HepG2 (cell line): ENCODE measurements around the gene PDE3B. TPM values are rescaled to one million over a fixed set of nuclear protein-coding genes. Genes with fewer than 3 reads are reported as not detected.
A peak's percentile ranks its signal among the peaks of the same experiment; 100 is the strongest.

Experiments
- CEBPG ChIP-seq: IDR thresholded peaks from 2 replicates; pipeline ENCODE4 v1.6.1; 2016
- CREB1 ChIP-seq, 2 experiments: fragments of 450-650 bp in 1 of 2; IDR thresholded peaks; 2 replicates each; pipeline ENCODE4 v1.6.1; 2016 to 2017; ENCODE audit warnings: control low read depth in 1 of 2, mild to moderate bottlenecking in 1 of 2, missing compliant biosample characterization in 1 of 2, missing genetic modification characterization in 1 of 2
- FOXA3 ChIP-seq: IDR thresholded peaks from 2 replicates; pipeline ENCODE4 v1.6.1; 2016; ENCODE audit warnings: missing genetic modification reagents, missing compliant biosample characterization
- GATAD1 ChIP-seq: IDR thresholded peaks from 2 replicates; pipeline ENCODE4 v1.6.1; 2016; ENCODE audit warnings: missing genetic modification reagents, missing compliant biosample characterization
- GATAD2A ChIP-seq: IDR thresholded peaks from 2 replicates; pipeline ENCODE4 v1.6.1; 2016
- HOMEZ ChIP-seq: IDR thresholded peaks from 2 replicates; pipeline ENCODE4 v1.6.1; 2016; ENCODE audit warnings: low read depth
- HOXA9 ChIP-seq: sonication (generic); formaldehyde crosslinking; IDR thresholded peaks from 2 replicates; pipeline ENCODE4 v1.8.1; 2022; ENCODE audit warnings: missing genetic modification reagents, mild to moderate bottlenecking, moderate library complexity, borderline replicate concordance
- MBNL3 ChIP-seq: fragments of 250-450 bp; sonication (Bioruptor Pico); conservative IDR thresholded peaks from 2 replicates; pipeline ENCODE4 v1.8.0; 2022; ENCODE audit warnings: mild to moderate bottlenecking, inconsistent platforms
- NR2C2 ChIP-seq: sonication (generic); formaldehyde crosslinking; IDR thresholded peaks from 2 replicates; pipeline ENCODE4 v1.4.0; 2020; ENCODE audit warnings: missing genetic modification reagents, mild to moderate bottlenecking, moderate library complexity, borderline replicate concordance
- ONECUT2 ChIP-seq: sonication (generic); formaldehyde crosslinking; IDR thresholded peaks from 2 replicates; pipeline ENCODE4 v1.4.0; 2020; ENCODE audit warnings: missing genetic modification reagents
- PAXIP1 ChIP-seq: sonication (generic); formaldehyde crosslinking; conservative IDR thresholded peaks from 2 replicates; pipeline ENCODE4 v1.4.0; 2020; ENCODE audit warnings: mild to moderate bottlenecking, missing genetic modification reagents, moderate library complexity
- TBX2 ChIP-seq: sonication (generic); formaldehyde crosslinking; IDR thresholded peaks from 2 replicates; pipeline ENCODE4 v1.5.0; 2020; ENCODE audit warnings: missing genetic modification reagents, mild to moderate bottlenecking, borderline replicate concordance
- TBX3 ChIP-seq: fragments of 450-650 bp; IDR thresholded peaks from 2 replicates; pipeline ENCODE4 v1.6.1; 2017; ENCODE audit warnings: antibody characterized with exemption, mild to moderate bottlenecking, inconsistent platforms, borderline replicate concordance
- ZBTB43 ChIP-seq: sonication (generic); formaldehyde crosslinking; conservative IDR thresholded peaks from 2 replicates; pipeline ENCODE4 v1.4.0; 2020; ENCODE audit warnings: missing genetic modification reagents
- ZNF333 ChIP-seq: sonication (generic); formaldehyde crosslinking; IDR thresholded peaks from 2 replicates; pipeline ENCODE4 v1.4.0; 2020; ENCODE audit warnings: mild to moderate bottlenecking, missing genetic modification reagents, borderline replicate concordance
- ZNF503 ChIP-seq: sonication (generic); formaldehyde crosslinking; IDR thresholded peaks from 2 replicates; pipeline ENCODE4 v1.4.0; 2020; ENCODE audit warnings: missing genetic modification reagents
- ZNF713 ChIP-seq: sonication (generic); formaldehyde crosslinking; IDR thresholded peaks from 2 replicates; pipeline ENCODE4 v1.4.0; 2020; ENCODE audit warnings: mild to moderate bottlenecking, missing genetic modification reagents
- ZNF749 ChIP-seq: sonication (generic); formaldehyde crosslinking; IDR thresholded peaks from 2 replicates; pipeline ENCODE4 v1.8.0; 2022; ENCODE audit warnings: mild to moderate bottlenecking, missing genetic modification reagents, moderate library complexity, borderline replicate concordance
- ZNF772 ChIP-seq: sonication (generic); formaldehyde crosslinking; IDR thresholded peaks from 2 replicates; pipeline ENCODE4 v1.5.0; 2020; ENCODE audit warnings: mild to moderate bottlenecking, missing genetic modification reagents
- ZNF816 ChIP-seq: sonication (generic); formaldehyde crosslinking; IDR thresholded peaks from 2 replicates; pipeline ENCODE4 v1.8.0; 2022; ENCODE audit warnings: missing genetic modification reagents, mild to moderate bottlenecking, borderline replicate concordance
- ZNF883 ChIP-seq: sonication (generic); formaldehyde crosslinking; IDR thresholded peaks from 2 replicates; pipeline ENCODE4 v1.5.1; 2020; ENCODE audit warnings: mild to moderate bottlenecking, missing genetic modification reagents; ENCODE audit errors: not compliant biosample characterization
- polyA plus RNA-seq, 8 experiments: library from polyadenylated mRNA; depleted of rRNA in 3 of 8; stranded (reverse) in 7 of 8; unstranded in 1 of 8; fragments of >200 nt; fragmentation: Illumina TruSeq in 4 of 8; extraction: Trizol in 4 of 8; gene quantifications; 2 replicates each; pipeline versions ENCODE4 v1.2.1 to v1.2.3, GENCODE V29; 2011 to 2016; ENCODE audit warnings: low read depth in 4 of 8, missing spikeins in 1 of 8, mixed read lengths in 1 of 8; ENCODE audit not compliant: insufficient read depth in 1 of 8
- total RNA-seq, 5 experiments: library from RNA; depleted of rRNA; stranded (reverse); fragments of >200 nt; fragmentation: Illumina TruSeq; extraction: Trizol; gene quantifications; 2 replicates each; pipeline ENCODE4 v1.2.3, GENCODE V29; 2016; ENCODE audit warnings: low read depth in 1 of 5

PDE3B gene
- total and polyA plus RNA-seq, 2 of the 13 experiments (the other 11 are each of a cell fraction or from before 2014, with no cell fraction given): 14.1 to 26.5 TPM

- TF ChIP-seq PAXIP1 (CRISPR knock-in tag) (0 out of 2 replicates have a peak, but pooled peaks have one; percentile 16), ZNF883 (CRISPR knock-in tag) (no peak), ZNF333 (CRISPR knock-in tag) (no peak), HOXA9 (CRISPR knock-in tag) (no peak), TBX2 (CRISPR knock-in tag) (peak; percentile 65; the same call in 1 of the 2 replicates), CEBPG (CRISPR knock-in tag) (peak; percentile 33; the same call in 1 of the 2 replicates), MBNL3 (CRISPR knock-in tag) (no peak), ONECUT2 (CRISPR knock-in tag) (0 out of 2 replicates have a peak, but pooled peaks have one; percentile 26), TBX3 (0 out of 2 replicates have a peak, but pooled peaks have one; percentile 29), CREB1 (IDR thresholded peaks at IDR 0.05) (no peak), CREB1 (CRISPR knock-in tag; IDR thresholded peaks at IDR 0.05) (0 out of 2 replicates have a peak, but pooled peaks have one; percentile 13), ZNF772 (CRISPR knock-in tag) (no peak), ZNF503 (CRISPR knock-in tag) (0 out of 2 replicates have a peak, but pooled peaks have one; percentile 49), NR2C2 (no peak), GATAD2A (CRISPR knock-in tag) (peak; percentile 47; the same call in 1 of the 2 replicates), ZNF749 (CRISPR knock-in tag) (no peak), FOXA3 (CRISPR knock-in tag) (peak; percentile 10; the same call in 1 of the 2 replicates), HOMEZ (peak; percentile 63), ZBTB43 (CRISPR knock-in tag) (peak; percentile 85), ZNF816 (CRISPR knock-in tag) (no peak), ZNF713 (CRISPR knock-in tag) (no peak), GATAD1 (CRISPR knock-in tag) (no peak)
Observed at GRCh38 chr11:14669958-14670357, 26.4 kb downstream of the PDE3B start (continued).
